ENCODE measurements around the gene IMPG2.

The IMPG2 gene

DNA sequence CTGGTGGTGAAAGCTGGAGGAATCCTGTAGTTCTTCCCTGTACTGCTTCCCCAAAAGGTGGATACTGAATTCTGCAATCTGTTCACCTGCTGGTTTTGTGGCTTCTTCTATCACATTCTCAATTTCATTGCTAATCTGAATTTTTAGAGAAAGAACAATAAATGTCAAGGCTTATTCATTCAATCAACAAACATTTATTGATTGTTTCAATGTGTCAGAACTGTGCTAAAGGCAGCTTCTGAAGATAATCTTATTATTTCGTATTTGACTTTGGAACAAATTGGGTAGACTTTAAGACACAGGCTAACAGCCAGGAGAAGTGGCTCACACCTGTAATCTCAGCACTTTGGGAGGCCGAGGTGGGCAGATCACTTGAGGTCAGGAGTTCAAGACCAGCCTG, 46.8 kb downstream of the IMPG2 start:
- DNase-seq (ENCODE audit: low spot score) = no peak

DNA sequence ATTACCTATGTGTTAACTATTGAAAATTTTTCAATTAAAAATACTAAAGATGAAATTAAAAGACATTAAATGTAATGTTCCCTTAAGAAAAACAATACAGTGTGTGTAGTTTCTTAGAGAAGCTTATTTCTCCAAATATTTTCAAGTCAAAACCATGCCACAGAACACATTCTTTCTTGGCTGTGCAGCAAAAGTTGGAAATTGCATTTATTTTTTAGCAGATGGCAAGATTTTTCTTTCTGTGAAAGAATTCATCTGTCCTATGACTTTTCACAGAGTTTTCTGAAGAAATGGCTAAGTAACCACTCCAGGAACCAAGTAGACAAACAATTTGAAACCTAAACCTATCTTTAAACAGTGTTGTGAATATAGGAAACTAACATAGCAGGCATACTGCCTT, 47.2 kb downstream of the IMPG2 start:
- DNase-seq (ENCODE audit: low spot score) = no peak

DNA sequence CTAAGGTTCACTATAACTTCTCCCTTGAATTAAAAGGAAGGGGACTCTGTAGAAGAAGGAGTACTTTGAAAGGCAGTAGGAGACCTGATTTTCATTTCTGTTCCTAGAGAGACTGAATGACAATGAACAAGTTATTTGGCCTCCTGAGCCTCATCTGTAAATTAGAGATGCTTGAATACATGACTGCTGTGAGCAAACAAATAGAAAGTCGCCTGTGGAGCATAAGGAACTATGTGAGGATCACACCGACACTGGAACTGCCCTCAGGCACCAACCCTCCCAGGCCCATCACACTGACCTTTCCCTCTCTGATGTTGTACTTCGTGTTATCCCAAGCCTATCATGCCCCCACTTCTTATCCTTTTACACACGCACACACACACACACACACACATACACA, 48.6 kb downstream of the IMPG2 start:
- DNase-seq (ENCODE audit: low spot score) = no peak

DNA sequence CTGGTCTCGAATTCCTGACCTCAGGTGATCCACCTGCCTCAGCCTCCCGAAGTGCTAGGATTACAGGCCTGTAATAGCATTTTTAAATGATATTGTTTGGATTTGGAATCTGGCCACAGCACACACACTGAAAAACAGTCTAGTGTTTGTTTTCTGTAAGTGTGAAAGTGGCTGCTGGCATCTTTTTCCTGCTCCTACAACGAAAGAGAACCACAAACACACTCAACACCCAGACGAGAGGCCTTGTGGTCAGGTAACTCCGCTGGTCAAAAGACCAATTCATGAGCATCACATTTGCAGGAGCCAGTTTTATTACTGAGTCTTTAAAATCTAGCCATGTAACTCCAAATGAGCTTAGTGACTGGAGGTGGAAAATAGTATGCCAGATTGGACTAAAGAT, 50.2 kb downstream of the IMPG2 start:
- DNase-seq (ENCODE audit: low spot score) = no peak

DNA sequence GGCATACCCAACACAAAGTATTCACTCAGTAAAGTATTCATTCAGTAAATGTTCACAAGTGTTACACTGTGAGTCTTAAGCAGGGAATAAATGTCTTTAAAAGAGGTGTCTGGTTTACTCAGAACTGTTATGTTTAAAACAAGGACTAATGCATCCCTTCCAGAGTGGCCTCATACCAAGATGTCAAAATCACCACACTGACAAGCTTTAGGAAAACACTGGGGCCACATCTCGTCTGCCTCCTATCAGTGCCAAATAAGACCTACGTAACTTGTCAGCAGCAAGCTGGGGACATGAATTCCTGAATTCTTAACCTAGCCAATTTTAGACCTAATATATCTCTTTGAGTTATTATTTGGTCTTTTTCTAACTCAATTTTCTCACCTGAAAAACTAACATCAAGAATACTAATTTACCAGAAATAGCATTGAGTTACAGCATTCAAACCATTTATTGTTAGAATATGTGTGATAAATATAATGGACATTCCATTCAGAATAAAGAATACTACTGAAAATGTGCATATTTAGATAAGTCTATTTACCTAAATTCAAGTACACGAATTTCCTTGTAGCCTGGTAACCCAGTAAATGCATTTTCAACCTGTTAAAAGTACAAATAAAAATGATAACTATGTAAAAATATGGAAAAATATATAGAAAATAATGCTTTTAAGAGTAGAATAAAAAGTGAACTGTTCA, 51.3 kb downstream of the IMPG2 start:
- no peak for DNase-seq (ENCODE audit: low spot score)

DNA sequence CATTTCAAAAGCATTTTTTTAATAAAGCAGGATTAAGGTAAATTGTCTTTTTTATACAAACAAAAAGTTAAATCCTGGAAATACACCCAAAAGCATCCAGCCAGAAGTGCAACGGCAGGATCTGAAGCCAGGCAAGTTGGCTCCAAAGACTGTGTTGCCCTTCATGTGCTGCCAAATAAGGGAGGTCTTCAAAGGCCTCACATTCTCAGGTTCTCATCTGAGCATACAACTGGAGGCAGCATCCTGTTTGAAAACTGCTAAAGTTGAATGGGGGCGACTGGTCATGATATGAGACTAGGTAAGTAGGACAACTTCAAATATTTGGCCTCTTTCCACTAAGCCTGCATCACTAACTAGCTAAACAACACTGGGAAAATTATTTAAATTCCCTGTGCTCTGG, 52.2 kb downstream of the IMPG2 start:
- no peak for DNase-seq (ENCODE audit: low spot score)

DNA sequence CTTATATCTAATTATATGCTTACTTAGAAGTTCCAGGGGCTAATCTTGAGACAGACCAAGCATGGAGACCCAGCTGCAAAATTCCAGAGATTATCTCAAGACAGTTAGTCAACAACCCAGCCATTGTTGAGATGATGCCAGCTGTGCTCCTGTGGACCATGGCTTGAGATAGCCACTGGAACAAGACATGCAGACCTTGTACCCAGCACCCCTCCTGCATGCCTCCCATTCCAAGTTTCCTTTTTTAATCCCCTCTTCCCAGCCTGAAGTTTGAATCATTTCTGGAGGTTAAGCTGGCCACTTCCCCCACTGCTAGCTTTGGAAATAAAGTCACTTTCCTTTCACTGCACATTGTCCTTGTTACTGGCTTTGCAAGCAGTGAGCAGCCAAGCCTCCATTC, 53.8 kb downstream of the IMPG2 start:
- no peak for DNase-seq (ENCODE audit: low spot score)

DNA sequence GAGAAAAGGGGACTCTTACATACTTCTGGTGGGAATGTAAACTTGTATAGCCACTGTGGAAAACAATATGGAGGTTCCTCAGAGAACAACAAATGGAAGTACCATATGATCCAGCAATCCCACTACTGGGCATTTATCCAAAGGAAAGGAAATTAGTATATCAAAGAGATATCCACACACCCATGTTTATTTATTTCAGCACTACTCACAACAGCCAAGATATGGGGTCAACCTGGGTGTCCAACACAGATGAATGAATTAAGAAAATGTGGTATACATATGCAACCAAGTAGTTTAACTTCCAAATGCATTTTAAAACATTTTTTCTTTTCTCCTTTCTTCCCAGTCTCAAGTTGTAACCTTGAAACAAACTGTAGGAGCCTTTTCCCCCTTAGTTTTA, 54.3 kb downstream of the IMPG2 start:
- no peak for DNase-seq (ENCODE audit: low spot score)

DNA sequence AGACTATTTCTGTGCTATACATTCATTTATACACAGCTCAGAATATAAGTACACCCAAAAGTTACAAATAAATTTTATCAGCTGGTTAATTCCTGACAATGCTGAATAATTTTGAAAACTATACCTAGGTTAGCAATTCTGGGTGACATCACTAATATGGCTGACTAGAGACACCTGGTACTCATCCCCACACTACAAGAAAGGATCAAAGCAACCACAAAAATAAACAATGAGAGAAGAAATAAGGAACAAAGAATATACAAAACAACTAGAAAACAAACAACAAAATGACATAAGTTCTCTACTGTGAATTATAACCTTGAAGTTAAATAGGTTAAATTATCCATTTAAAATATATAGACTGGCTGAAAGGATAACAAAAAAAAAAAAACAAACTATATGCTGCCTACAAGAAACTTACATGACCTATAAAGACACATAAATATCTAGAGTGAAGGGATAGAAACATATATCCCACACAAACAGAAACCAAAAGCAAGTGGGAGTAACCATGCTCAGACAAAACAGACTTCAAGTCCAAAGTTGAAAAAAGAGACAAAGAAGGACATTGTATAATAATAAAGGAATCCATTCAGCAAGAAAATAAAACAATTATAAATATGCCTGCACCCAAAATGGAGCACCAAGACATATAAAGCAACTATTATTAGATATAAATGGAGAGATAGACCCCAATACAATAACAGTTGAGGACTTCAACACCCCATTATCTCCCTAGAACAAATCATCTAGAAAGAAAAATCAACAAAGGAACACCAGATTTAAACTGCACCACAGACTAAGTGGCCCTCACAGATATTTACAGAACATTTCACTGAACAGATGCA, 57.8 kb downstream of the IMPG2 start:
- no peak for DNase-seq (ENCODE audit: low spot score)

DNA sequence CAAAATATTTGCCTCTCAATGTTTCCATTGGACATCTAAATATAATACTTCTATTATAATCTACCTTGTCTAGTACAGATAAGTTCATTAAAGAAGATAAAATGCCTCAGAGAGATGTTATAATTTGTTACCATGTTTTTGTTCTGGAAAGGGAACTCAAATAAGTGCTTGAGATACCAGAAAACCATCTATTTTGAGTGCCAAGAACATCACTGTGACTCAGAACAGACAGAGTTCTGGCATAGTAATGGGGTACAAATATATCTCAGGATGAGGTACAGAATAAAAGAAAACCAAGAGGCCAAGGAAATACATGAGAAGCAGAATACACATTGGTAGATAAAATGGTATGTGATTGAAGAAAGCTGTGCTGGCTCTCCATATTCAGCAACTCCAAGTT, 58.9 kb downstream of the IMPG2 start:
- DNase-seq (ENCODE audit: low spot score) = no peak

DNA sequence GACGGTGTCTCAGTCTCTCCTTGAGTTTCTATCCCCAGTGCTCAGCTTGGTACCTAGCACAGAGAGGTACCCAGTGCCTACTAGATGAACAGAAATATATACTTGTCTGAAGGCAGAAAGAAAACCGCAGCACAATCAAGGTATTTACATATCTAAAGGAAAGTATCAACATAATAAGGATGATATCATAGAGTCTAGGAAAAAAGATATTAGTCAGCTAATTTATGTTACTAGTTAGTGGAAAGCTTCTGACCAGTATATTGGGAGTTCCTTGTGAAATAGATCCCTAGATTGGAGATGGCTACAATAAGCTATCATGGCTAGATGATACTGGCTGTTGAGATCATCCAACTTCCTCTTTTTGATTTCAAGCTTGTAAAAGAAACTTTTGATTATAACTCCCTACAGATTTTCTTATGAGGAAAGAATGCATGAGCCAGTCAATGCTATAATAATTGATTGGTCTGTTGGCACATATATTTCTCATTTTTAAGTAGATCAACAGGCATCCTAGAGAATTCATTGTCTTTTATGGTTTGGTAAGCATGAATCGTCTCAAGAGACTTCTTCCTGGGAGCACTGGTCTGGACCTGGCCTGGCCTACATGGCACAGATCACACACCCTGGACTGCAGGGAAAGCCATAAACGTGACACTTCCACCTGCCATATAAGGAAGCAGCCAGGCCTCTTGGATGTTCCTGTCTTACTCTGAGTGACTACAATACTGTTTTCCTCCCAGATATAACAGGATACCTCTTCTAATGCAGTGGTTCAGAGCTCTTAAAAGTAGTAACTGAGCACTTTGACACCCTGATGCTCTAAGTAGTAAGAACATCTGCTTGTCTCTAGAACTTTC, 60.7 kb downstream of the IMPG2 start:
- DNase-seq (ENCODE audit: low spot score) = no peak

DNA sequence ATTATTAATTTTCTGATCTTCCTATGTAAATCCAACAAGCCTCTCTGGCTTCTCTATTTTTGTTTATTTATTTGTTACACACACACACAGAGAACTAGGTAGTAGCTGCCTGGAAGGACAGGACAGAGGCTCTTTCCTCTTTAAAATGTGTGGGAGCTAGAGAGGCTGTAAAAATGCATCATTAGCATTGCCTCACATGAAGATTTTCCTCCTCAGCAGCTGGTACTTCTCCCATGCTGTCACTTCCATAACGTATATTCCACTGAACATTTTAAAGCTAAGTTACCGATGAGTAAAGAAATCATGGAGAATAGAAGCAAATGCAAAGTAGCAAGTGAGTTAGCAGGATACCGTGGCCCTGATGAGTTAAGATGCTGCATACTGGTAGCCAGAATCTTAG, 63.9 kb downstream of the IMPG2 start:
- DNase-seq (ENCODE audit: low spot score) = no peak

DNA sequence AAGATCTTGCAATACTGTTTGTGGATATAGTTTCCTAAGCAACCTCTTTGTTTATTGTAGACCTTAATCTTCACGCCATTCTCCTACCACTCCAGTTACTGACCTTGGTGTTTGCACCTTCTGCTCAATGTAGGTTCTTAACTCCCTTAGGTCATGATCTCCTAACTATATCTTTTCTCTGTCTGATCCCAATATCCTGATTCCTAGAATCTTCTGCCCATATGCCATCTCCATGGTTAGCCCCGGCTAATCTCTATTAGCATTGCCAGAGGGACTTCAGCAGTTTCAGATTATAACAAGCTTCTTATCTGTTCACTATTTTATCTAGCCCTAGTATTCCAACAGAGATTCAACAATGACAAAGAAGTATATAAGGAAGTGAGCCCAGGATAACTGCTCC, 64.9 kb downstream of the IMPG2 start:
- DNase-seq (ENCODE audit: low spot score) = no peak

DNA sequence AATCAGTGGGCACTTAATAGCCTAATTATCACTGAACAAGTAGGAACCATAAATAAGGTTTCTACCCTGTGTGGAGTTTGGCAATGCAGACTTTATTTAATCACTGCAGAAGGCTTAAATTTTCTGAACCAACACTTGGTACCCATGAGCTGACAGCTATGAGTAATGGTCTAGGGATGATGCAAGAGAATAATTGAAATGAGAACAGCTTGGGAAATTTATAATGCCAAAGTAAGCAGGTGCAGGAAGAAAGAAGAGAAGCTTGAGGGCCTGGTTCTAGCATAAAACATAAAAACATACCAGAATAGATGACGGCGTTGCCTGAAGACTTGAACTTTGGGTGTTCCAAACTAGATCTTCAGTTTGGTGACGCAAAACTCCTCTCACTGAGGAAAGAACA, 67.0 kb downstream of the IMPG2 start:
- no peak for DNase-seq (ENCODE audit: low spot score)

DNA sequence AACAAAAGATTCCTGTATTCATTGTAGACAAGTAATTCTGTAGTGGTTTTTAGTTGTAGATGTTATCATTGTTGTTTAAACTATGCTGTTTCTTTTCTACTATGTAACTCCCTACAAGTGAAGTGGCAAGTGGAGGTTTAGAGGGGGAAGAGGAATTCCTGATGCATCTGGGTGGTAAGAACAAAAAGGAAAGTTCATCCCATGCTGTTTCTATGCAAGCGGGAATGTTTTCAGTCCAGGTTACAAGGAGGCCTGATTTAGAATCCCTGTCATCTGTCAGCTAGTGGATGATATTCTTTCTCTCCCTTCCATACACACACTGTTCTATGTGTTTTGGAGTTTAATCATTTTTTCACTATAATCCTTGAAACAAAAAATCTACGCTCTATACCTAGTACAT, 67.4 kb downstream of the IMPG2 start:
- DNase-seq (ENCODE audit: low spot score) = no peak

DNA sequence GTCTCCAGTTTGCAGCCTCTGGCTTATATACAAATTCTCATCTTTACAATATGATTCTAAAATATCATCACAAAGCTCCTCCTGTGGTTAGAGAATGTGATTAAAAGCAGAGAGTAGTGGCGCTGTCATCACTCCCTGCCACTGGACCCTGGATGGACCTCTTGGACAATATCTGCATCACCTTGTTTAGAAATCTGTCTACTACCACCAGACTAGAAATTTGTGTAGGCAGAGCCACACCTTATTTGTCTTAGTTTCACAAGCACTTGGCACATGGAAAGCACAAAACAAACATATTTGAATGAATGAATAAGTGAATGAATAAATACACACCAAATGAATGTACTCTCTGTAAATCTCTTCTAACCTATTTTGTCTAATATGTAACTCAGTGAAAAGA, 68.1 kb downstream of the IMPG2 start:
- DNase-seq (ENCODE audit: low spot score) = no peak

DNA sequence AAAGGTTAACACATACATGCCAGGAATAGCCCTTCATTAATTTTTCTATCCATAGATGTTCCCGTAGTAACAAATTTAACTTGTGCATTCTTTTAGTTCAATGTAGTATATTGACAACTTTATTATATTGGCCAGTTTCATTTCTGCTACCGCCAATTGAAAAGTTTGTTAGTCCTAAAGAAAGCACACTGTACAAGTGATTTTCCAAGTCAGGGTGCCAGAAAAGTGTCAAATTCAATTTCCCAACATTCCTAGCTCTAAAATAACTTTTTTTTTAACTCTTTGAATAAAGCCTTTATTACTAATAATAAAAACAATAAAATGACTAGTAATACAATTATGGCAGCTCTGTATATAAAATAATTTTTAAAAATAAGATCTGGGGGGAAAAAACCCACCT, 68.9 kb downstream of the IMPG2 start:
- no peak for DNase-seq (ENCODE audit: low spot score)

DNA sequence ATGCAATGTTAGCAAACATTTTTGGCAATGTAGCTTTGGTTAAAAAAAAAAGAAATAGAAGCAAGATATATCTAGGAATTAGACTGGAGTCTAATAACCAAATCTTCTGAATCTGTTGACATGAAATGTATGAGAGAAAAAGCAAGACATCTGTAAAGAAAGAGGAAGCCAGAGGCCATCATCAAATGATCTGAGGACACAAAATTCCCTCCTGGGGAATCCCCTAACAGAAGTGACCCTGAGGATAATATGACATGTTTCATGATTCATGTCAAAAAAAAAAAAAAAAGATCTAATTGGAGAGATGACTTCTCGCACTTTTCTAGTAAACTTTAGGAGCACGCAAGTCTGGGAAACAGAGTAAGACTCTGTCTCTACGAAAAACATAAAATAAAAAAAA, 70.9 kb downstream of the IMPG2 start:
- no peak for DNase-seq (ENCODE audit: low spot score)

DNA sequence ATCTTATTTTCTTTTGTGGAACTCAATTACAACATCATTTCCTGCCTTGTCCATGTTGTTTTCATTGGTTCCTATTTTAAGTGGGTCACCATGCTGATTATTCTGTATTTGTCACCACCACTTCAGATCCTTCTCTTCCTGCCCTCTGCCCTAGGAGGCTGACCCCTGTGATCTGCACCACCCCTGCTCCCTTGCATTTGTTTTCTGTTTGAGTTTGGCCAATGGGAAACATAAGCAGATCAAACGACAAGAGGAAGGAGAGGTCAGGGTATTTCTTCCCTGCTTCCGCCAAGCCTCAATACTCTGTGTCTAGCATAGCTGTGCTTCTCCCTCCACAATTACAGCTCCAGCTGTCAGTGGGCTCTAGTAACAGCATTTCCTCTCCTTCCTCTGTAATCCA, 71.6 kb downstream of the IMPG2 start:
- no peak for DNase-seq (ENCODE audit: low spot score)

DNA sequence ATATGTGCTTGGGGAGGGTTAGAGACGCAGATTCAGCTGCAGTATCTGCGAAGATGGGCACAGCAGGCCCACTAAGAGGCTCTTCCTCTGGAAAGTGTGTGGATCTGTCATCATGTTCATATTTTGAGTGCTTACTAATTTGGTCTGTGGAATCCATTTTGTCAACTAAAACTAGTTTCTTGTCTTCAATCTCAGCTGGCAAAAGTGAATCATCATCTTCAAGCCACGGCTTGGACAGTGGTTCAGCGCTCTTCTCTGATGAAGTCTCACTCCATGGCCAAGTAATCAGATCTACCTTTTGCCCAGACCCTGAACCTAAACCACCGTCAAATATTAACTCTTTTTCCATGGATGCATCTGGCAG, 76.2 kb downstream of the IMPG2 start:
- DNase-seq (ENCODE audit: low spot score) = no peak

DNA sequence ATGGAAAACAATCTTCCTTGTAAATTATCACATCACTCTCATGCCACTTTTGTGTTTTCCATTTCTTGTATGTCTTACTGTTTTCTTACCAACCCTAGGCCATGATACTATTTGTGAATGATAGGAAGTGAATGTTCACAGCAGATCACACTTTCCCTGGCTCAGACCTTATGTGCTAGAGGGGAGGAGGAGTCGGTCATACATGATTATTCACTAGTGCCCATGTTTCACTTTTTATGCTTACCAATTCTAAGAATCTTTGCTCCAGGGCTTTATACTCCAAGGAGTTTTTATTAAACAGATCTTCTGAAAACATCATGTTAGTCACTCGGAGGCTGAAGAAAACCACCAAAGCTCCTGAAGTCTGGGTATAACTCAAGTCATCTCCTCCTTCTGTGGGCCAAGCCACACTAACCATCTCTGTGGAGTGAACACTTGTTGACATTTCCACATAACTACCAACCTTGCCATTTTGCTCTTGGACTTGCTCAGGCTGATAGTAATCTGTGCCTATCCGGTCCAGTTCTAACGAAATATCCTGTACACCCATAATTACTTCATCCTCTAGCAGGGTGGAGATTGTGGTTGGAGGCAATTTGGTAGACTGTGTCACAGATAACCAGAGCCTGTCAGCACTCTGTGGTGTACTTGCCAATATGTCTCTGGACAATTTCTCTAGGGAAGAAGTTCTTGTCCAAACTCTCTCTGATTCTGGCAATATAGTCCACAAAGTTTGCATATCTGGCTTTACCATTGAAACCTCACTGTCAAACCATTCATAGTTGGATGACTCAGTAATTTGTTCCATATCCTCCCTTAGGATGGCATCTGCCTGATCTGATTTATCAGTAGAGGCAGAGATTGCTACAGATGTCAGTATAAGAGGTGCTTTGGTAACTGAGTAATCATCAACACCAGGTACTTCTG, 76.8 kb downstream of the IMPG2 start:
- DNase-seq (ENCODE audit: low spot score) = no peak
